Fibroblast of upper back skin (primary cell): ENCODE data around the gene LRP1-AS.

ENCODE experiments used
- DNase-seq: peaks from one replicate; pipeline ENCODE4 v3.0.0-alpha.2; 2013

LRP1-AS gene

GRCh38 chr12:57158665-57159064 lies 11.2 kb upstream of the LRP1-AS start:
- DNase-seq = no peak

- DNase-seq = no peak
These were observed 10.8 kb upstream of the LRP1-AS start for GRCh38 chr12:57158186-57158585.

GRCh38 chr12:57157588-57158173 lies 10.3 kb upstream of the LRP1-AS start:
- DNase-seq = no peak

DNA sequence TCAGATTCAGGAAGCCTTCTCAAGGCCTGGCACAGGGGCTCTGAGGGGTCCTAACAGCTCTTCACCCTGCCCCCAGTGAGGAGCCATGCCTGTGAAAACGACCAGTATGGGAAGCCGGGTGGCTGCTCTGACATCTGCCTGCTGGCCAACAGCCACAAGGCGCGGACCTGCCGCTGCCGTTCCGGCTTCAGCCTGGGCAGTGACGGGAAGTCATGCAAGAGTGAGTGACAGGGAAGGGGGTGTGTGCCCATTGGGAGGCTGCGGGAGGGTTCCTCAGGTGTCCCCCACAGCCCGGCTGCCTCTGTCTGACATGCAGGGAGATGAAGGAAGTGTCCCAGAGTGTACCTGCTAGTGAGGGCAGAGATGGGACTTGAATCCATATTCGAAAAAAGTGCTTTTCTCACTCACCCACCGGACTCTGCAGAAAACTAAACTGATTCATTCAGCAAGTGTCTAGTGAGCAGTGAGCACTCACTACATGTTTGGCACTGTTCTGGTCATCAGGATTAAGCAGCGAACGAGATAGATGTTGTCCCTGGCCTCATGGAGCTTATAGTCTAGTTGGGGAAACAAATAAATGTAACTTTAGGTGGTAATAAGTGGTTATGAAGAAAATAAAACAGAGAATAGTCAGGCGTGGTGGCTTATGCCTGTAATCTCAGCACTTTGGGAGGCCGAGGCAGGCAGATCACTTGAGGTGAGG lies 9.4 kb upstream of the LRP1-AS start:
- DNase-seq = no peak

- DNase-seq = no peak
These were observed 7.5 kb upstream of the LRP1-AS start for GRCh38 chr12:57154804-57155434.

- no peak for DNase-seq
These were observed 6.7 kb upstream of the LRP1-AS start for GRCh38 chr12:57154076-57154475.

GRCh38 chr12:57153415-57153997 lies 6.1 kb upstream of the LRP1-AS start:
- DNase-seq = no peak

- DNase-seq = peak; percentile 35
These were observed 5.2 kb upstream of the LRP1-AS start for GRCh38 chr12:57152639-57153038.

GRCh38 chr12:57151741-57152630 lies 4.6 kb upstream of the LRP1-AS start:
- DNase-seq = peak; percentile 94

DNA sequence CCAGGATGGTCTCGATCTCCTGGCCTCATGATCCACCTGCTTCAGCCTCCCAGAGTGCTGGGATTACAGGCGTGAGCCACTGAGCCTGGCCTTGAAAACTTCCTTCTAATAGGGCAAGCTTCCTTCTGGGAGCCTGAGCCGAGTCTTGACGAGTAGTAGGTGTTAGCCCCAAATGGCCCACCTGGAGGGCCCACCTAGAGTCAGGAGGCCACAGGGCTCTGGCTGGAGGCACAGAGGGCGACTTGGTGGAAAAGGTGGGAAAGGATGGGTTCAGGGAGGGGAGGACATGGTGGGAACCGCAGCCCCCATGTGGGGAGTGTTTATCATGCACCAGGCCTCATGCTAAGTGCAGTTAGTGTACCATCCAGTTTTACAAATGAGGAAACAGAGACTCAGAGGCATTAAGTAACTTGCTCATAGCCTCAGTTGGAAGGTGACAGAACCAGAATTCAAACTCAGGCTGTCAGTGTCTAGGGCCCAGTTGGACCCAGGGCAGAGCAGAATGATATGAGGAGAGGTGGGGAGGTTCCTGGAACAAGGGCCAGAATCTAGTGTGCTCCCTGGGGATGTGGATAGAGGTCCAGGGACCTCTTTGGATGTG lies 3.1 kb upstream of the LRP1-AS start:
- no peak for DNase-seq

- peak; percentile 79 for DNase-seq
These were observed 2.0 kb upstream of the LRP1-AS start for GRCh38 chr12:57149245-57149900.

DNA sequence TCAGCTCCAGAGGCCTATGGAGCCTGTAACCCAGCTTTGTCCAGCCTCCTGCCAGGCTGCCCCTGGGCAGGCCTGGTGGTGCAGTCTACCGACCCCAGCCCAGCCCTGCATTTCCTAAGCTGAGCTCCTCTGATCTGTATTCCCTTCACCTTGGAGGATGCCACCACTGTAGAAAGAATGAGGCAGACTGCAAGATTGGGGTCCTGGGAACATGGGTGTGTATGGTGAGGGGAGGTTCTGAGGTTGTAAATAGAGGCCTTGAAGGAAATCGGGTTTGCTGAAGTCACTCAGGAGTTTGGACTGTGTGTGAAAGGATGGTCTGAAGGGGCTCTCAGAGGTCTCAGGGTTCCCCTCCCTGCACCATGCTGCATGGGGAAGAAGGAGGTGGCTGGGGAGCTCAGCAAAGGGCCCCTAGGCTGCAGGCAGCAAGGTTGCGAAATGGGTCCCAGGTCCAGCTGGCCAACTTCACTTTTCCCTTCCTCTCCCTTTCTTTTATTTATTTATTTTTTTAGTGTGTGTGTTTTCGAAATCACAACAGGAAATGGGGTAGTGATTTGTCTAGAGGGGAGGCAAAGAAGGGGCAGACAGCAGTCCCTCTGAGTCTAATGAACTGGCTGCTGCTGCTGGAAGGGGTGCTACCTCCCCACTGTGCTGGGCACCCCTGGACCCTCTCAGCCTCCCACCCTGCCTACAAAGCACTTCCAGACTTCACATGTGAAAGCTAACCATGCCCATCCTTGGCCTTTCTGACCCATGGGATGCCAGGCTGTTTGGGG lies 1.2 kb upstream of the LRP1-AS start:
- no peak for DNase-seq

DNA sequence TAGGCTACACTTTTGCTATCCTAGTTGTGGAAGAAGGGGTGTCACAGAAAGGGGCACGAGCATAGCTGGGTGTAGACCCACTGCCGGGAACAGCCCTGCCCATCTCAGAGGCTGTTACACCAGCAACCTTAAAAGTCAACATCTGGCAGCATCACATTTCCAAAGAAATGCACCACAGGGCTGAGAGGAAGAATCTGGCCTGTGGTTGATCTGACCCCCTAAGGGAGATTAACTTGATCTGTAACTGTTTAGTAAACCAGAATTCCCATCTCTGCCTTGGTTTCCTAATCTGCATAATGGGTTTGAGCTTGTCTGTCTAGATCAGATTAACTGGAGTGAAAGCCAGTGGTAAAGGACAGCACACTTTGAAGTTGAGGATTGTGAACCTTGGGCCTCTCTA lies 1.3 kb downstream of the LRP1-AS start:
- DNase-seq = peak; percentile 30

- DNase-seq = no peak
These were observed 1.9 kb downstream of the LRP1-AS start for GRCh38 chr12:57145460-57146059.

- DNase-seq = no peak
These were observed 4.0 kb downstream of the LRP1-AS start for GRCh38 chr12:57143454-57143853.

GRCh38 chr12:57142727-57143126 lies 4.7 kb downstream of the LRP1-AS start:
- DNase-seq = no peak

- DNase-seq = no peak
These were observed 5.3 kb downstream of the LRP1-AS start for GRCh38 chr12:57142121-57142520.

DNA sequence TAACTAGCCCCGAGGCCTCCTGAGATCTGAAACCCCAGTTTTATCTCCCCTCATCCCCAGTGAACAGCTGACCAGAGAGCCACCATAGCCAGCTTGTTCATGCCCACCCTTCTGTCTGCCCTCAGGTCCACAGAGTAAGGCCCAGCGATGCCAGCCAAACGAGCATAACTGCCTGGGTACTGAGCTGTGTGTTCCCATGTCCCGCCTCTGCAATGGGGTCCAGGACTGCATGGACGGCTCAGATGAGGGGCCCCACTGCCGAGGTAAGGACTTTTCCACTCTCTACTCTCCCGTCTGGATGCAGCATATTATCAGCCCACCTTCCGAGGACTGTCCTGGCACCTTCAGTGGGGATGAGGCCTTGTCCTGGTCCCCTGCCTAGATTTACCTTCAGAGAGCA lies 6.2 kb downstream of the LRP1-AS start:
- no peak for DNase-seq

GRCh38 chr12:57139796-57140649 lies 7.4 kb downstream of the LRP1-AS start:
- DNase-seq = peak; percentile 54
